ENCODE data around the gene ARID5B. TPM values are rescaled to one million over a fixed set of nuclear protein-coding genes. Genes with fewer than 3 reads are reported as not detected.

Gene ARID5B
- total RNA-seq, 1 experiment from 2014 or later = 2.3 TPM

DNA sequence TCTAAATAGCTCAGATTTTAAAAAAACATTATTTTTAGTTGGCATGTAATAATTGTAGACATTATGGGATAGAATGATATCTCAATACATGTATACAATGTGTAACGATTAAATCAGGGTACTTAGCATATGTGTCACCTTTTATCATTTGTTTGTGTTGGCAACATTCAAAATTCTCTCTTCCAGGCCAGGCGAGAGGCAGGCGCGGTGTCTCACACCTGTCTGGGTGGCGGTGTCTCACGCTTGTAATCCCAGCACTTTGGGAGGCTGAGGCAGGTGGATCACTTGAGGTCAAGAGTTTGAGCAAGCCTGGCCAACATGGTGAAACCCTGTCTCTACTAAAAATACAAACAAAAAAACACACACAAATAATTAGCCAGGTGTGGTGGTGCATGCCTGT is 215.4 kb downstream of the ARID5B start (continued):
- TF ChIP-seq, protein P1, sequence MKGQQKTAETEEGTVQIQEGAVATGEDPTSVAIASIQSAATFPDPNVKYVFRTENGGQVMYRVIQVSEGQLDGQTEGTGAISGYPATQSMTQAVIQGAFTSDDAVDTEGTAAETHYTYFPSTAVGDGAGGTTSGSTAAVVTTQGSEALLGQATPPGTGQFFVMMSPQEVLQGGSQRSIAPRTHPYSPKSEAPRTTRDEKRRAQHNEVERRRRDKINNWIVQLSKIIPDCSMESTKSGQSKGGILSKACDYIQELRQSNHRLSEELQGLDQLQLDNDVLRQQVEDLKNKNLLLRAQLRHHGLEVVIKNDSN (CRISPR knock-in tag; IDR thresholded peaks at IDR 0.05) = no peak

DNA sequence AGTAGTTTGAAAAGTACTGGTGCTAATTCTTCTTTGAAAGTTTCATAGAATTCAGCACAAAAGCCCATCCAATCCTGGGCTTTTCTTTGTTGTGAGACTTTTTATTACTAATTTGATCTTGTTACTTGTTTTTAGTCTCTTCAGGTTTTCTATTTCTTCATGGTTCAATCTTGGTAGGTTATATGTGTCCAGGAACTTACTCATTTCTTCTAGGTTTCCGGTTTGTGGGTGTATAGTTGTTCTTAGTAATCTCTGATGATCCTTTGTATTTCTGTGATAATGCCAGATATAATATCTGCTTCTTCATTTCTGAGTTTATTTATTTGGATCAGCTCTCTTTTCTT is 219.7 kb downstream of the ARID5B start:
- POLR2A ChIA-PET = no interaction called here
- Mint-ChIP-seq H3K36me3 (no peaks in the 10 kb centered on the region), H3K27me3 (ENCODE audit: low read depth) (no peaks in the 10 kb centered on the region; the same call in 1 of the 2 replicates), H3K4me3 (no peak overlapping the region), H3K4me1 (no peaks in the 10 kb centered on the region), H3K27ac (no peak overlapping the region), H3K9me3 (no peaks in the 10 kb centered on the region; the same call in 1 of the 2 replicates)
- TF ChIP-seq SP1 (CRISPR knock-in tag; conservative IDR thresholded peaks at IDR 0.05) = no peak
- TF ChIP-seq, protein P2, sequence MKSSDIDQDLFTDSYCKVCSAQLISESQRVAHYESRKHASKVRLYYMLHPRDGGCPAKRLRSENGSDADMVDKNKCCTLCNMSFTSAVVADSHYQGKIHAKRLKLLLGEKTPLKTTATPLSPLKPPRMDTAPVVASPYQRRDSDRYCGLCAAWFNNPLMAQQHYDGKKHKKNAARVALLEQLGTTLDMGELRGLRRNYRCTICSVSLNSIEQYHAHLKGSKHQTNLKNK (CRISPR knock-in tag; IDR thresholded peaks at IDR 0.05) = no peak
- no peak for TF ChIP-seq MYBL2 (CRISPR knock-in tag; IDR thresholded peaks at IDR 0.05)
- TF ChIP-seq, protein P3, sequence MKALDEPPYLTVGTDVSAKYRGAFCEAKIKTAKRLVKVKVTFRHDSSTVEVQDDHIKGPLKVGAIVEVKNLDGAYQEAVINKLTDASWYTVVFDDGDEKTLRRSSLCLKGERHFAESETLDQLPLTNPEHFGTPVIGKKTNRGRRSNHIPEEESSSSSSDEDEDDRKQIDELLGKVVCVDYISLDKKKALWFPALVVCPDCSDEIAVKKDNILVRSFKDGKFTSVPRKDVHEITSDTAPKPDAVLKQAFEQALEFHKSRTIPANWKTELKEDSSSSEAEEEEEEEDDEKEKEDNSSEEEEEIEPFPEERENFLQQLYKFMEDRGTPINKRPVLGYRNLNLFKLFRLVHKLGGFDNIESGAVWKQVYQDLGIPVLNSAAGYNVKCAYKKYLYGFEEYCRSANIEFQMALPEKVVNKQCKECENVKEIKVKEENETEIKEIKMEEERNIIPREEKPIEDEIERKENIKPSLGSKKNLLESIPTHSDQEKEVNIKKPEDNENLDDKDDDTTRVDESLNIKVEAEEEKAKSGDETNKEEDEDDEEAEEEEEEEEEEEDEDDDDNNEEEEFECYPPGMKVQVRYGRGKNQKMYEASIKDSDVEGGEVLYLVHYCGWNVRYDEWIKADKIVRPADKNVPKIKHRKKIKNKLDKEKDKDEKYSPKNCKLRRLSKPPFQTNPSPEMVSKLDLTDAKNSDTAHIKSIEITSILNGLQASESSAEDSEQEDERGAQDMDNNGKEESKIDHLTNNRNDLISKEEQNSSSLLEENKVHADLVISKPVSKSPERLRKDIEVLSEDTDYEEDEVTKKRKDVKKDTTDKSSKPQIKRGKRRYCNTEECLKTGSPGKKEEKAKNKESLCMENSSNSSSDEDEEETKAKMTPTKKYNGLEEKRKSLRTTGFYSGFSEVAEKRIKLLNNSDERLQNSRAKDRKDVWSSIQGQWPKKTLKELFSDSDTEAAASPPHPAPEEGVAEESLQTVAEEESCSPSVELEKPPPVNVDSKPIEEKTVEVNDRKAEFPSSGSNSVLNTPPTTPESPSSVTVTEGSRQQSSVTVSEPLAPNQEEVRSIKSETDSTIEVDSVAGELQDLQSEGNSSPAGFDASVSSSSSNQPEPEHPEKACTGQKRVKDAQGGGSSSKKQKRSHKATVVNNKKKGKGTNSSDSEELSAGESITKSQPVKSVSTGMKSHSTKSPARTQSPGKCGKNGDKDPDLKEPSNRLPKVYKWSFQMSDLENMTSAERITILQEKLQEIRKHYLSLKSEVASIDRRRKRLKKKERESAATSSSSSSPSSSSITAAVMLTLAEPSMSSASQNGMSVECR (CRISPR knock-in tag; IDR thresholded peaks at IDR 0.05; ENCODE audit: borderline replicate concordance) = no peak
- TF ChIP-seq, protein P4, sequence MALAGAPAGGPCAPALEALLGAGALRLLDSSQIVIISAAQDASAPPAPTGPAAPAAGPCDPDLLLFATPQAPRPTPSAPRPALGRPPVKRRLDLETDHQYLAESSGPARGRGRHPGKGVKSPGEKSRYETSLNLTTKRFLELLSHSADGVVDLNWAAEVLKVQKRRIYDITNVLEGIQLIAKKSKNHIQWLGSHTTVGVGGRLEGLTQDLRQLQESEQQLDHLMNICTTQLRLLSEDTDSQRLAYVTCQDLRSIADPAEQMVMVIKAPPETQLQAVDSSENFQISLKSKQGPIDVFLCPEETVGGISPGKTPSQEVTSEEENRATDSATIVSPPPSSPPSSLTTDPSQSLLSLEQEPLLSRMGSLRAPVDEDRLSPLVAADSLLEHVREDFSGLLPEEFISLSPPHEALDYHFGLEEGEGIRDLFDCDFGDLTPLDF (CRISPR knock-in tag; IDR thresholded peaks at IDR 0.05) = no peak
- TF ChIP-seq NFYB (CRISPR knock-in tag; conservative IDR thresholded peaks at IDR 0.05; ENCODE audit: low read depth) = no peak
- TF ChIP-seq, protein P5, sequence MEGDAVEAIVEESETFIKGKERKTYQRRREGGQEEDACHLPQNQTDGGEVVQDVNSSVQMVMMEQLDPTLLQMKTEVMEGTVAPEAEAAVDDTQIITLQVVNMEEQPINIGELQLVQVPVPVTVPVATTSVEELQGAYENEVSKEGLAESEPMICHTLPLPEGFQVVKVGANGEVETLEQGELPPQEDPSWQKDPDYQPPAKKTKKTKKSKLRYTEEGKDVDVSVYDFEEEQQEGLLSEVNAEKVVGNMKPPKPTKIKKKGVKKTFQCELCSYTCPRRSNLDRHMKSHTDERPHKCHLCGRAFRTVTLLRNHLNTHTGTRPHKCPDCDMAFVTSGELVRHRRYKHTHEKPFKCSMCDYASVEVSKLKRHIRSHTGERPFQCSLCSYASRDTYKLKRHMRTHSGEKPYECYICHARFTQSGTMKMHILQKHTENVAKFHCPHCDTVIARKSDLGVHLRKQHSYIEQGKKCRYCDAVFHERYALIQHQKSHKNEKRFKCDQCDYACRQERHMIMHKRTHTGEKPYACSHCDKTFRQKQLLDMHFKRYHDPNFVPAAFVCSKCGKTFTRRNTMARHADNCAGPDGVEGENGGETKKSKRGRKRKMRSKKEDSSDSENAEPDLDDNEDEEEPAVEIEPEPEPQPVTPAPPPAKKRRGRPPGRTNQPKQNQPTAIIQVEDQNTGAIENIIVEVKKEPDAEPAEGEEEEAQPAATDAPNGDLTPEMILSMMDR (IDR thresholded peaks at IDR 0.05) = no peak
- no peak for TF ChIP-seq CREM (CRISPR knock-in tag; IDR thresholded peaks at IDR 0.05)
- TF ChIP-seq EMX1 (CRISPR knock-in tag; IDR thresholded peaks at IDR 0.05) = no peak
- TF ChIP-seq ZNF219 (CRISPR knock-in tag; IDR thresholded peaks at IDR 0.05; ENCODE audit: borderline replicate concordance) = no peak
- TF ChIP-seq RELA (CRISPR knock-in tag; IDR thresholded peaks at IDR 0.05; ENCODE audit: borderline replicate concordance) = no peak
- TF ChIP-seq TEAD4 (CRISPR knock-in tag; IDR thresholded peaks at IDR 0.05) = no peak
- TF ChIP-seq, protein P6, sequence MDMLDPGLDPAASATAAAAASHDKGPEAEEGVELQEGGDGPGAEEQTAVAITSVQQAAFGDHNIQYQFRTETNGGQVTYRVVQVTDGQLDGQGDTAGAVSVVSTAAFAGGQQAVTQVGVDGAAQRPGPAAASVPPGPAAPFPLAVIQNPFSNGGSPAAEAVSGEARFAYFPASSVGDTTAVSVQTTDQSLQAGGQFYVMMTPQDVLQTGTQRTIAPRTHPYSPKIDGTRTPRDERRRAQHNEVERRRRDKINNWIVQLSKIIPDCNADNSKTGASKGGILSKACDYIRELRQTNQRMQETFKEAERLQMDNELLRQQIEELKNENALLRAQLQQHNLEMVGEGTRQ (CRISPR knock-in tag; IDR thresholded peaks at IDR 0.05) = no peak
- TF ChIP-seq KAT7 (CRISPR knock-in tag; IDR thresholded peaks at IDR 0.05; ENCODE audit: borderline replicate concordance) = no peak
- TF ChIP-seq, protein P7, sequence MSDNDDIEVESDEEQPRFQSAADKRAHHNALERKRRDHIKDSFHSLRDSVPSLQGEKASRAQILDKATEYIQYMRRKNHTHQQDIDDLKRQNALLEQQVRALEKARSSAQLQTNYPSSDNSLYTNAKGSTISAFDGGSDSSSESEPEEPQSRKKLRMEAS (CRISPR knock-in tag; IDR thresholded peaks at IDR 0.05) = no peak
- DNase-seq (ENCODE audit: low spot score) (no peak), ATAC-seq (no peak)
- CTCF ChIA-PET = no interaction called here

Data from WTC11 (cell line).